HL-60/S4 treated with retinoic acid at 250 ng/mL for 4 days and 3 days (cell line): ENCODE data around the gene FLVCR2.
"Not testable (repeated sequence)": the region's sequence is repeated elsewhere in the genome, so short reads cannot be mapped to it uniquely, and the experiment has no call there.

Experiments
- in situ Hi-C: fragments of 300-500 bp; cut with MboI; formaldehyde crosslinking; loops from 2 replicates; pipeline ENCODE4 v1.7.0; 2022; ENCODE audit warnings: low sequenced_read_pairs

Gene FLVCR2

GRCh38 chr14:75658957-75659356, 80.5 kb downstream of the FLVCR2 start:
- in situ Hi-C loops = loop anchor here (10.0 to 25.0 kb wide), 2 partner anchors 84 to 347 kb away; partner anchors contain the start of gene FLVCR2

GRCh38 chr14:75660238-75660629, 81.8 kb downstream of the FLVCR2 start:
- in situ Hi-C loops = loop anchor here (25.0 kb wide), 1 partner anchor 348 kb away; no protein-coding TSS in a partner anchor

GRCh38 chr14:75660630-75661498, 82.4 kb downstream of the FLVCR2 start, which contains the start of the genes ERG28 and TTLL5:
Gene ERG28 (minus strand): TSS chr14:75660876. CDS start chr14:75657502, 3,374 bp downstream.
Gene TTLL5 (plus strand): TSS chr14:75661246. CDS start chr14:75663150, 1,904 bp downstream.
- in situ Hi-C loops = loop anchor here (25.0 kb wide), 1 partner anchor 349 kb away; no protein-coding TSS in a partner anchor

- in situ Hi-C loops = loop anchor here (25.0 kb wide), 1 partner anchor 349 kb away; no protein-coding TSS in a partner anchor
These were observed 83.0 kb downstream of the FLVCR2 start for GRCh38 chr14:75661499-75661814.

- in situ Hi-C loops = loop anchor here (25.0 kb wide), 1 partner anchor 351 kb away; no protein-coding TSS in a partner anchor
These were observed 84.5 kb downstream of the FLVCR2 start for GRCh38 chr14:75662966-75663365.

GRCh38 chr14:75667099-75667765, 88.8 kb downstream of the FLVCR2 start:
- in situ Hi-C loops = loop anchor here (25.0 kb wide), 1 partner anchor 355 kb away; no protein-coding TSS in a partner anchor

- in situ Hi-C loops = loop anchor here (25.0 kb wide), 1 partner anchor 360 kb away; no protein-coding TSS in a partner anchor
These were observed 94.3 kb downstream of the FLVCR2 start for GRCh38 chr14:75672605-75673192.

- in situ Hi-C loops = loop anchor here (25.0 kb wide), 1 partner anchor 361 kb away; no protein-coding TSS in a partner anchor
These were observed 95.1 kb downstream of the FLVCR2 start for GRCh38 chr14:75673345-75674035.

GRCh38 chr14:75675265-75675960, 97.0 kb downstream of the FLVCR2 start:
- in situ Hi-C loops = no loop called here

- in situ Hi-C loops = no loop called here
These were observed 107.5 kb downstream of the FLVCR2 start for GRCh38 chr14:75685910-75686309.

GRCh38 chr14:75689012-75689411, 110.6 kb downstream of the FLVCR2 start:
- in situ Hi-C loops = no loop called here

- in situ Hi-C loops = no loop called here
These were observed 111.6 kb downstream of the FLVCR2 start for GRCh38 chr14:75690010-75690409.

GRCh38 chr14:75695025-75695424, 116.6 kb downstream of the FLVCR2 start:
- in situ Hi-C loops = not testable (repeated sequence)

- in situ Hi-C loops = no loop called here
These were observed 119.0 kb downstream of the FLVCR2 start for GRCh38 chr14:75697386-75697785.
